ENCODE data around the gene ABCC3.
"Not testable (repeated sequence)": the region's sequence is repeated elsewhere in the genome, so short reads cannot be mapped to it uniquely, and the experiment has no call there.

Gene ABCC3

DNA sequence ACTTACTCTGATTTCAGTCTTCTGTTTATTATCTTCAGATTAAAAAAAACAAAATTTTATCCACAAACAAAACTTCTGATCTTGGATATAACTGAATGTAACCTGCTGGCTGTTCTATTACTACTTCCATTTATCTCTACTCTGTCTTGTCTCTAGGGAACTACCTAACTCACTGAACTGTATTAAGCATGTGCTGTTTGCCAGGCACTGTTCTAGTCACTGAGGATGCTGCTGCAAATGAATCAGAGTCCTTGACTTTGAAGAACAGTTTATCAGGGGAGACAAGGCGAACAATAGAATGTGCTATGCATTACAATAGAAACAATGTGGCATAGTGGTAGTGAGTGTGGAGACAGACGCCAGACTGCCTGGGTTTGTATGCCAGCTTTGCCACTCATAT is 75.3 kb downstream of the ABCC3 start:
- DNase-seq (ENCODE audit: low read depth in 1 of 2, low spot score in 1 of 2), result no peak
- in situ Hi-C loops (cut with HindIII; ENCODE audit: low pct_unique_long_range_greater_than_20kb, low sequenced_read_pairs), result no loop called here
- TF ChIP-seq JUND (IDR thresholded peaks at IDR 0.05; ENCODE audit: low read depth), result no peak

DNA sequence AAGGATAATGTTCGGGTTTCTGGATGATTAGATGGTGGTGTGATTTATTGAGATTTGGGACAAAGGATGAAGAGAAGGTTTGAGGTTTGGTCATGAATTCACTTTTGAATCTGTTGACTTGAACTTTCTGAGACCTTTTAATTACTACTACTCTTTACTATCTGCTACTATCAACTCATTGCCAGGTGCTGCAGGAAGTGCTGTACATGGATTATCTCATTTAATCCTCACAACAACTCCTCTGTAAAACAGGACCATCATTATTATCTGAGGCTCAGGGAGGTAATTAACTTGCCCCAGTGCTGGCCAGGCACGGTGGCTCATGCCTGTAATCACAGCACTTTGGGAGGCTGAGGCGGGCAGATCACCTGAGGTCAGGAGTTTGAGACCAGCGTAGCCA is 76.0 kb downstream of the ABCC3 start:
- TF ChIP-seq JUND (IDR thresholded peaks at IDR 0.05; ENCODE audit: low read depth), result no peak
- in situ Hi-C loops (cut with HindIII; ENCODE audit: low pct_unique_long_range_greater_than_20kb, low sequenced_read_pairs), result no loop called here

DNA sequence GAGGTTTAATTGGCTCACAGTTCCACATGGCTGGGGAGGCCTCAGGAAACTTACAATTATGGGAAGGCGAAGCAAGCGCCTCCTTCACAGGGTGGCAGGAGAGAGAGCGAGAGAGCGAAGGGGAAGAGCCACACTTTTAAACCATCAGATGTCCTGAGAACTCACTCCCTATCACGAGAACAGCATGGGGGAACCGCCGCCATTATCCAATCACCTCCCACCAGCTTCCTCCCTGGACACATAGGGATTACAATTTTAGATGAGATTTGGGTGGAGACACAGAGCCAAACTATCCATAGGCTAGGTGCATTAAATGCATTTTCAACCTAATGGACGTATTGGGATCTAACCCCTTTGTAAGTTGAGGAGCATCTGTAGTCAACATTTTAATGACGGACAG is 78.0 kb downstream of the ABCC3 start:
- no peak for DNase-seq (ENCODE audit: low read depth in 1 of 2, low spot score in 1 of 2)
- no peak for TF ChIP-seq JUND (IDR thresholded peaks at IDR 0.05; ENCODE audit: low read depth)
- in situ Hi-C loops (cut with HindIII; ENCODE audit: low pct_unique_long_range_greater_than_20kb, low sequenced_read_pairs), result no loop called here

More for the DNA sequence above, 76.0 kb downstream of the ABCC3 start:
- DNase-seq (ENCODE audit: low read depth in 1 of 2, low spot score in 1 of 2), result no peak

DNA sequence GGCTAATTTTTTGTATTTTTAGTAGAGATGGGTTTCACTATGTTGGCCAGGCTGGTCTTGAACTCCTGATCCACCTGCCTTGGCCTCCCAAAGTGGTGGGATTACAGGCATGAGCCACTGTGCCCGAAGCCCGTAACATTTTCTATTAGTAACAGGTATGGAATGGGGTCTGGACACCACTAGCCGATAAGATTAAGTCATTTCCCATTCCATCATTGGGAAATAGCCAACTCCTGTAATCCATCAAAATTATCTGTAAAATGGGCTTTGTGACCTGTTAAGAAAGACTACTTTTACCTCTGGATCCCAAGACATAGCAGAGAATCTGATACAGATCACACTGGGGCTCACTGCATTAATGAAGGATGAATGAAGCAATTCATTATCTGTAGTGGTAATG is 80.8 kb downstream of the ABCC3 start:
- in situ Hi-C loops (cut with HindIII; ENCODE audit: low pct_unique_long_range_greater_than_20kb, low sequenced_read_pairs), result no loop called here
- no peak for DNase-seq (ENCODE audit: low read depth in 1 of 2, low spot score in 1 of 2)
- no peak for TF ChIP-seq JUND (IDR thresholded peaks at IDR 0.05; ENCODE audit: low read depth)

DNA sequence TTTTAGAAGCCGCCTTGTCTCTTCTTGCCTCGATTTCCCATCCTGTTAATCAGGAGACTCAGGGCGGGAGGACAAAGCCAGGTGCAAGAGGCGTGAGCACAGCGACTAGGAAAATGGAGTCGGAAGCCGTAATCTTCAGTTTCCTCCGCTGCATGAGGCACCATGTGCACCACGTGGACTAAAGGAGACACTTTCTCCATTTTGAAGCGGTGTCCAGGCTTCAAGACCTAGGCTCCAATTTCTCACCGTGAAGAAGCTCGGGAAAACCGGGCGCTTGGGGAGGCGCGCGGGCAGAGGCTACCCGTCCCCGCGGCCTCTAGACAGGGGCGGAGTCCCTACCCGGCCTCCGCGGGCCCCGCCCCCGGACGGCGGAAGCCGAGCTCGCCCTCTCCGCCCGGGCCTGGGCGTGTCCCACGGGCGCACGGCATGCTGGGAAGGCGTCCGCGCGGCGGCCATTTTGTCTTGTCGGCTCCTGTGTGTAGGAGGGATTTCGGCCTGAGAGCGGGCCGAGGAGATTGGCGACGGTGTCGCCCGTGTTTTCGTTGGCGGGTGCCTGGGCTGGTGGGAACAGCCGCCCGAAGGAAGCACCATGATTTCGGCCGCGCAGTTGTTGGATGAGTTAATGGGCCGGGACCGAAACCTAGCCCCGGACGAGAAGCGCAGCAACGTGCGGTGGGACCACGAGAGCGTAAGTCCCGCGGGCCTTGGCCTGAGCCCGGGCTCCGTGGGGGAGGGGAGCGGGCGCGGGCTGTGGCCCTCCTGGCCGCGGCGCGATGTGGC is 84.7 kb downstream of the ABCC3 start, which contains the start of gene LUC7L3:
Gene LUC7L3 (plus strand): TSS at position 460 of the 780 bp plus-strand sequence. CDS start 130 bp downstream, at position 590.
- DNase-seq (ENCODE audit: low read depth in 1 of 2, low spot score in 1 of 2), result peak; percentile 94 to 98
- in situ Hi-C loops (cut with HindIII; ENCODE audit: low pct_unique_long_range_greater_than_20kb, low sequenced_read_pairs), result no loop called here
- no peak for TF ChIP-seq JUND (IDR thresholded peaks at IDR 0.05; ENCODE audit: low read depth)

DNA sequence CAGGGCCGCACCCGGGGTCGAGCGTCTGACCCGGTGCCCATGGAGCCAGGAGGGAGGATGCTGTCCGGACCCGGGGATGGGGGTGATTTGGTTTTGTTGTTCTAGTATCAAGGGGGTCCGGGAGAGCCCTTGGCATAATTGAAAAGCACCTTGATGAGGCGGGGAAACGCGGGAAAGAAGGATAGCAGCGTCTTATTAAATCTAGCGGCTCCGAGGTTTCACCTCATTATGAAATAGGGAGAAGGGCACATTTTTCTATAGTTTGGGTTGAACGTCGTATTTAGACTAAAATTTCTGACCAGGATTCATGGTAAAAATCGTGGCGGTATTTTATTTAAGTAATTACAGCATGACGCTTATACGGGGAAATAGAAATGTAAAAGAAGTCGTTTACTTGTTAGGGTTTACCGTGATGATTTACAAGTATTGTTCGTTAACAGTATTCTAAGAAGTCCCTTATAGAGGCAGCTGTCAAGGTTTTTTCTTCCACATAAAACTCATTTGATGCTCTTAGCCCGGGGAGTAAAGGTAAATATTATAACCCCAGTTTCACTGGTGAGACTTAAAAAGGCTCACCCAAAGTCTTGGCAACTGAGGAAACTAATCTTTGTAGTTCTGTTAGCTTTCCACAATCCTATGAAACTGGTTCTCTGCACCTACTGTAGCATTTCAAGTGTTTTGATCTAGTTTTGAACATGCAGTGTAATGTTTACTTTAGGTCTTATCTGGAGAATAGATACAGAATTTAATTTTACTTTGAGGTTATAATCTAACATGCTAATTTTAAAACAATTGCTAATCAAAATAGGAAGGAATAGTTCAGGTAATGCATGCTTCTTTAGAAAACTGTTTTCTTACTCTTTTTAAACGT is 85.5 kb downstream of the ABCC3 start:
- DNase-seq (ENCODE audit: low read depth in 1 of 2, low spot score in 1 of 2), result no peak
- TF ChIP-seq JUND (IDR thresholded peaks at IDR 0.05; ENCODE audit: low read depth), result no peak
- in situ Hi-C loops (cut with HindIII; ENCODE audit: low pct_unique_long_range_greater_than_20kb, low sequenced_read_pairs), result no loop called here

DNA sequence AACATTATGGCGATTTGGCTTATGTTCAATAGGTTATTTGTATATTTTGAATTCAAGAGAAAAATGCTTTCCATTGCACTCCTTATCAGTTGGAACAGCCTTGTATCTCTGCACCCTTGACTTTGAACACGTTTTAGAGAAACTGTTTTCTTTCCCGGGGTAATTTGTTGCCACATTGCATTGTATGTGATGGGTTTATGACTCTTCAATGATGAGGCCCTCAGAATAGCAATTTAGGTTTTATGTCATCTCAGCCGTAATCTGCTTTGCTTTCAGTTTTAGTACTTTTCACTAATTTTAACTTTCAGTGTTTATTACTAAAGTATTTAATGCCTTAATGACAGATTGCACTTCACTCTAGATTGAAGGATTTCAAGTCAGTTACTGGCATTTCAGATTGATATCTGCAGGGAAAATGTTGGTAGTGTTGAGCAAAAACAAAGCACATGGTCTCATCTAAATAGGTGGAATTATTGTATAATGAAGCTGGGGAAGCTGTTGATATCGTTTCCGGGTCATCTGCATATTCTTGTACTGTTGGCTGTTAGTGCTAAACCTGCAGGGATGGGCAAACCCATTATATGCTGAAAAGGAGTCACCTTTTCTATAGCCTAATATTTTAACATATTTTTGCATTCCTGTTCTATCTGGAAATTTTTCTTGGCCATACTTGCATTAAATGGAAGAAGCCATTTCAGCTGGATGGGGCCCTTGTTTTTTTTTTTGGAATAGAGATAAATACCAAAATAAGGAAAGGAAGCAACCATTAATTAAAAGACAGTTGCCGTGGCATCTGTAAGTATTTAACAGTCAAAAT is 86.7 kb downstream of the ABCC3 start:
- in situ Hi-C loops (cut with HindIII; ENCODE audit: low pct_unique_long_range_greater_than_20kb, low sequenced_read_pairs), result no loop called here
- no peak for DNase-seq (ENCODE audit: low read depth in 1 of 2, low spot score in 1 of 2)
- no peak for TF ChIP-seq JUND (IDR thresholded peaks at IDR 0.05; ENCODE audit: low read depth)

DNA sequence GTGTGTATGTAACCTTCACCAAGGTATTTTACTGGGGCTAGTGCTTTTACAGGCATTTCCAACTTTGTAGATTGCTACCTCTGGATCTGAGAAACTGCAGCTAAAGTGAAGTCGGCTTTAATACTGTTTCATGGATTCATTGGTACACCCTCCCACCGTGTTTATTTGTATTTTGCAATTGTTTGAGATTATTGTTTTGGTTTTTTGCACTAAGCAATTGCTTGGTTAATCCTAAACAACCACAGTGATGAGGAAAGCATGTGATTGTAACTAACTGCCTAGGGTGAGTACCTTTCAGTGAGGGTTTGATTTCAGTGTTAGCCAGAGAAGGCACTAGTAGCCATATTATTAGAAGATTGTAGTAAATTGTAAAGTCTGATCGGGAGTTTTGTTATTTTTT is 88.1 kb downstream of the ABCC3 start:
- no peak for TF ChIP-seq JUND (IDR thresholded peaks at IDR 0.05; ENCODE audit: low read depth)
- DNase-seq (ENCODE audit: low read depth in 1 of 2, low spot score in 1 of 2), result no peak
- in situ Hi-C loops (cut with HindIII; ENCODE audit: low pct_unique_long_range_greater_than_20kb, low sequenced_read_pairs), result no loop called here

DNA sequence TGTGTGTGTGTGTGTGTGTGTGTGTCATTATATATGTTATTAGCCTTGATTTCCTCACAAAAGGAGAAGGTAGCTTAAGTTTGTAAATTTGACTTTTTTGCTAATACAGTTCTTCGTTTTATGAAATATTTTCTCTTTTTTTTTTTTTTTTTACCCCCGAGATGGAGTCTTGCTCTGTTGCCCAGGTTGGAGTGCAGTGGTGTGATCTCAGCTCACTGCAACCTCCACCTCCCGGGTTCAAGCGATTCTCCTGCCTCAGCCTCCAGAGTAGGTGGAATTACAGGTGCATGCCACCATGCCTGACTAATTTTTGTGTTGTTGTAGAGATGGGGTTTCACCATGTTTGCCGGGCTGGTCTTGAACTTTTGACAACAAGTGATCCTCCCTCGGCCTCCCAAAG is 89.9 kb downstream of the ABCC3 start:
- DNase-seq (ENCODE audit: low read depth in 1 of 2, low spot score in 1 of 2); in situ Hi-C loops (cut with HindIII; ENCODE audit: low pct_unique_long_range_greater_than_20kb, low sequenced_read_pairs): not testable (repeated sequence)

DNA sequence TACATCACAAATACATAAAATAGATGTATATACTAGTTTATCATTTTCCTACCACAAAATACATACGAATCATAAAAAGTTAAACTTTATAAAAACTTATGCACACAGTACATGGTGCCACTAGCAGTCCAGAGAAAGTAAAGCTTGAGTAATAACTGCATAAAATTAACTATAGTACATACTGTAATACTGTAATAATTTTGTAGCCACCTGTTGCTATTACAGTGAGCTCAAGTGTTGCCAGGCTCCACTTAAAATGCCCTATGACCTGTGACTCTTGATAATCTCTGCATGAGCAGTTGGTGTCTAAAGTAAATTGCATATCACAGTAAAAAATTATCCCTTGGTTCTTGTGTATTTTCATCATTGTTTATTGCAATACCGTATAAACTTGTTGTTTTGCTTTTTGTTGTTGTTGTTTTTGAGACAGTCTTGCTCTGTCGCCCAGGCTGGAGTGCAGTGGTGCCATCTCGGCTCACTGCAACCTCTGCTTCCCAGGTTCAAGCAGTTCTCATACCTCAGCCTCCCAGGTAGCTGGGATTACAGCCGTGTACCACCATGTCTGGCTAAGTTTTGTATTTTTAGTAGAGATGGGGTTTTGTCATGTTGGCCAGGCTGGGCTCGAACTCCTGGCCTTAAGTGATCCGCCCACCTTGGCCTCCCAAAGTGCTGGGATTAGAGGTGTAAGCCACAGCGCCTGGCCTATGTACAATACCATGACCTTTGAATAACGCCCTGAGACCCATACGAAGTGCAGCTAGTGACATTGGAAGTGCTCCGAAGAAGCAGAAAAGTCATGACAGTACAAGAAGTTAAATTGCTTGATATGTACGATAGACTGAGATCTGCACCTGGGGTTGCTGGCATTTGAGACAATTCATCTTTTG is 91.3 kb downstream of the ABCC3 start:
- no peak for DNase-seq (ENCODE audit: low read depth in 1 of 2, low spot score in 1 of 2)
- TF ChIP-seq JUND (IDR thresholded peaks at IDR 0.05; ENCODE audit: low read depth), result no peak
- in situ Hi-C loops (cut with HindIII; ENCODE audit: low pct_unique_long_range_greater_than_20kb, low sequenced_read_pairs), result no loop called here

DNA sequence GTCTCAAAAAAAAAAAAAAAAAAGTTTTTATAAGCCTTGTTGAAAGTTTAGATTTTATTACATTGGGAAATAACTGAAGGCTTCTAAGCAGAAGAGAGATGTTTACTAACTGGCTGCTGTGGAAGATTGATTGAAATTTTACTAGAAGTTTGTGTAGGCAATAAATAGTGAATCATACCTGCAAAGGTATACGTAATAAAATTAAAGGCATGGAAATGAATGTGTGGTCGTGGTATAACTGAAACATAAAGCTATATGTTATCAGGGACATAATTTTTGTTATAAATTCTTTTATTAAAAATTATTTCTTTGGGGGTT is 93.4 kb downstream of the ABCC3 start:
- in situ Hi-C loops (cut with HindIII; ENCODE audit: low pct_unique_long_range_greater_than_20kb, low sequenced_read_pairs), result no loop called here
- no peak for DNase-seq (ENCODE audit: low read depth in 1 of 2, low spot score in 1 of 2)

More for the DNA sequence above, 93.4 kb downstream of the ABCC3 start:
- TF ChIP-seq JUND (IDR thresholded peaks at IDR 0.05; ENCODE audit: low read depth), result no peak
